Loucy (cell line): ENCODE data around the gene TRERF1.

ENCODE experiments used
- CTCF ChIP-seq: fragments of 200-600 bp; sonication (generic); conservative IDR thresholded peaks from 2 replicates; pipeline ENCODE4 v1.5.1; 2014; ENCODE audit warnings: mild to moderate bottlenecking, antibody characterized with exemption, low read length
- EZH2phosphoT487 ChIP-seq: fragments of 200-600 bp; IDR thresholded peaks from 2 replicates; pipeline ENCODE4 v1.6.1; 2018; ENCODE audit warnings: antibody characterized with exemption, mild to moderate bottlenecking, moderate library complexity, borderline replicate concordance

GRCh38 chr6:42389736-42390135, 62.0 kb downstream of the TRERF1 start:
- TF ChIP-seq CTCF (no peak), EZH2phosphoT487 (no peak)
